GM21717 (cell line): ENCODE data around the gene MKNK1.
A peak's percentile ranks its signal among the peaks of the same experiment; 100 is the strongest.
"Not testable (repeated sequence)": the region's sequence is repeated elsewhere in the genome, so short reads cannot be mapped to it uniquely, and the experiment has no call there.

Source experiments
- ATAC-seq: cut with Tn5 transposase; IDR thresholded peaks from one replicate; pipeline ENCODE4 v1.9.1; 2021; ENCODE audit warnings: mild to moderate bottlenecking, moderate library complexity; ENCODE audit not compliant: unreplicated experiment

MKNK1 gene

DNA sequence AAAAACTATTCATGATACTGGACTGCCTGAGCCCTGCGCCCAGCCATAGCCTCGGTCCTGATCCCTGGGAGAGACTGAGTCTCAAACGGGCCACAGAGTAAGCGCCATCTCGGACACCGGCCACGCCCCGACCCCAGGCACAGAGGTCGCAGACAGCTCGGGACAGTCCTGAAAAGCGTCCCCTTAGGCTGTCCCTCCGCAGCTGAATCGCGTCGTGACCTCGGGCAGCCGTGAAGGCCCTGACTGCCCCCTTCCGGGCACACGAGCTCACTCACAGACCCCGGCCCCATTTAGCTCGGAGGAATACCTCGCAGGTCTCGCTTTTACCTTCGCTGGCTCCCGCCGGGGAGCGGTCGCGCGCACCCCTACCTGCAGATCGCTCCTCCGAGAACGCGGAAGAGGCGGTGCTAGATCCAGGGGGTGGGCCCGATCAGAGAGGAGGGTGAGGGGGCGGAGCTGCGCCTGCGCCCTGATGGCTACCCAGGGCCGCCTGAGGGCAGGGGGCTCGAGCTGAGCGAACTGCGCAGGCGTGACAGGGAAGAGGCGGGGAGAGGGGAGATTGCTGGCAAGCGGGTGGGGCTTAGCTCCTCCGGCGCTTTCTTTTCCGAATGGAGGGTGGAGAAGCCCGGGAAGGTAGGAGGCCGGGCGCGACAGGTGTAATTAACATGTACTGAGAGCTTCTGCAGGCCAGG lies at the start of gene MKNK1:
Gene MKNK1, minus strand, starts transcription at position 411 of the 692 bp plus-strand sequence. CDS start 20,941 bp downstream, outside the sequence.
- peak; percentile 86 for ATAC-seq

GRCh38 chr1:46653405-46653958 lies 49.4 kb upstream of the MKNK1 start:
- no peak for ATAC-seq

- ATAC-seq, result no peak
These were observed 48.4 kb upstream of the MKNK1 start for GRCh38 chr1:46652321-46653100.

DNA sequence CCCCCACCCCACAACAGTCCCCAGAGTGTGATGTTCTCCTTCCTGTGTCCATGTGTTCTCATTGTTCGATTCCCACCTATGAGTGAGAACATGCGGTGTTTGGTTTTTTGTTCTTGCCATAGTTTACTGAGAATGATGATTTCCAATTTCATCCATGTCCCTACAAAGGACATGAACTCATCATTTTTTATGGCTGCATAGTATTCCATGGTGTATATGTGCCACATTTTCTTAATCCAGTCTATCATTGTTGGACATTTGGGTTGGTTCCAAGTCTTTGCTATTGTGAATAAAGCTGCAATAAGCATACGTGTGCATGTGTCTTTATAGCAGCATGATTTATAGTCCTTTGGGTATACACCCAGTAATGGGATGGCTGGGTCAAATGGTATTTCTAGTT lies 47.1 kb upstream of the MKNK1 start:
- not testable (repeated sequence) for ATAC-seq

DNA sequence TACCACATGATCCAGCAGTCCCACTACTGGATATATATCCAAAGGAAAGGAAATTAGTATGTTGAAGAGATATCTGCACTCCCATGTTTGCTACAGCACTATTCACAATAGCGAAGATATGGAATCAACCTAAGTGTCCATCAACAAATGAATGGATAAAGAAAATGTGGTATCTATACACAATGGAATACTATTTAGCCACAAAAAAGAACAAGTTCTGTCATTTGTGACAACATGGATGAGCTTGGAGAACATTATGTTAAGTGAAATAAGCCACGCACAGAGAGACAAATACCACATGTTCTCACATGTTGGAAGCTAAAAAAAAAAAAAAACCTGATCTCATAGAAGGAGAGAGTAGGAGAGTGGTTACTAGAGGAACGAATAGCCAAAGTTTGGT lies 46.4 kb upstream of the MKNK1 start:
- no peak for ATAC-seq

GRCh38 chr1:46649764-46650163 lies 45.7 kb upstream of the MKNK1 start:
- no peak for ATAC-seq

GRCh38 chr1:46647611-46648010 lies 43.5 kb upstream of the MKNK1 start:
- ATAC-seq, result no peak

GRCh38 chr1:46646844-46647243 lies 42.8 kb upstream of the MKNK1 start:
- ATAC-seq, result no peak

DNA sequence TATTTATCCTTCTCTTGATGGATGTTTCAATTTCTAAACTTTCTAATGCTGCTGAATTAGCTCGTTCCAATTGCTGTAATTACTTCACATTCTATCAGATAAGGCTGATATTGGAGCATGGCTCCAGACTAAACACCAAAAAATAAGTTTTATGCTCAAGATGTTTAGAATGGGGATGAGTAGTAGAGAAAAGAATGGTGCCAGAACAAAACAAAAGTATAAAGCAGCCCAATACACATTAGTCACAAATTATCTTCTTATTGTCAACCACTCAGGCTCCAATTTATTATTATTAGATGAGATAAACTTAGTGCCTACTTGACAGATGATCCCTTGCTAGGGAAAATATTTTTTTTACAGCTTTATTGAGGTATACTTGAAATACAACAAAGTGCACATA lies 42.3 kb upstream of the MKNK1 start:
- ATAC-seq, result no peak

- ATAC-seq, result no peak
These were observed 41.7 kb upstream of the MKNK1 start for GRCh38 chr1:46645815-46646214.

GRCh38 chr1:46643368-46643775 lies 39.3 kb upstream of the MKNK1 start:
- no peak for ATAC-seq

DNA sequence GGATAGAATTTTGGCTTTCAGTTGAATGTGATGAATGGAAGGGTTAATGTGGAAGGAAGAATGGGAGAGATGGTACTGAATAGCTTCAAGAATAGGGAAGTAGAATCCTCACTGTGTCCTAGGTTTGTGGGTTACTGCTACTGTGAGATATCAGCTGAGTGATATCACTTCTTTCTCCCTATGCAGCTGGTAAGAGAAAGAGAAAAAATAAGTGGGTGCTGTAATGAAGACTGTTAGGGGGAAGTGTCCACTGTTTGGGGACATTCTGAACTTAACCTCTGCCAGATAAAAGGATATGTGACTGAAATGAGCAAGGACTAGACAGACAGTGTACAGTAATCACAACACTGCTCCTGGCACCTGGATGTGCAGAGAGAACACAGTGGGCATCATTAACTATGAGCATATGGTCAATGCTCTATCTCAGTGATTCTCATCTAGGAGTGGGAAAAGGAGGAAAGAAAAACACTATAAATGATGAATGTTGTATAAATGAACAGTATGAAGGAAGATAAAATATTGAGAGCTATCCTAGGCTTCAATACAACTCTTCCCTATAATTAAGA lies 38.1 kb upstream of the MKNK1 start:
- no peak for ATAC-seq

DNA sequence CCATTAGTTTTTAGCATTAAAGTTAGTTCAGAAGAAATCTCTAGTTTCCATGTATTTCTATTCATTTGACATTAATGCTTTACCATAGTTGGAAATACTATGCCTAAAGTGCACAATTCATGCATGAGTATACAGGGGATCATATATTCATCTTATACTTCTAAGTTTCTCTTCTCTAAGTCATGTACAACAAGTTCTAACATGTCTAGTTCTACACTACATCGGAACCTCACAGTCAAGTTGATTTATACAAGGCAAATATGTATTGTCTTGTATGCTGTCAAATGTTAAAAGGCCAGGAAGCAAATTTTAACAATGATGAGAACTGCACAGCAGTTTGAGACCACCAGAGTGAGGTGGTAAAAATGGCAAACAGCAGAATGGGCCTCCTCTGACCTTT lies 35.5 kb upstream of the MKNK1 start:
- no peak for ATAC-seq

GRCh38 chr1:46638921-46639320 lies 34.9 kb upstream of the MKNK1 start:
- no peak for ATAC-seq

DNA sequence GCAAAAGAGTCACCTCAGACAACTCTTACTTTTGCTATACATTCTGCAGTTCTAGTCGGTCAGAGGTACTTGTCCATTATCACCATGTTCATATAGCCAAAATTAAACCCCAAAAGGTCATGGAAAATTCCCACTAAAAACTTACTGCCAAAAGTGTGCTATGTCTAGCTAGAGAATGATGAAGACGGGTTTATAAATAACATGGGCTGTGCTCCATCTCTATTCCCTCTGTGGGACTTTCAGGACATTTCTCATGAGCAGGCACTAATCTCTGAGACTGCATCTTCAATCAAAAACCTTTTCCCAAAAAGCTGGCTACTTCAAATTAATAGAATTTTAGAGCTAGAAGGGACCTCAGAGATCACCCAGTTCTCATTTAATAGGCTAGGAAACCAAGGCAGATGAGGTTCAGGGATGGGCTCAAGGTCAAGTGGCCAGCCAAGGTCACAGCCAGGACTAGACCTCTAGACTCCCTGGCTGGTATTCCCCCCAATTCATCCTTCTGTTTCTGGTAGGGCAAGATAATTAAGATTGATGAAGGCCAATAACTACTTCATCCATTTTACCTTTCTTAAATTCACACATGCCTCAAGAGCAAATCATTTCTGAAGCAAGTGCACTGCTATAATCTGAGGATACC lies 33.5 kb upstream of the MKNK1 start:
- ATAC-seq, result no peak

DNA sequence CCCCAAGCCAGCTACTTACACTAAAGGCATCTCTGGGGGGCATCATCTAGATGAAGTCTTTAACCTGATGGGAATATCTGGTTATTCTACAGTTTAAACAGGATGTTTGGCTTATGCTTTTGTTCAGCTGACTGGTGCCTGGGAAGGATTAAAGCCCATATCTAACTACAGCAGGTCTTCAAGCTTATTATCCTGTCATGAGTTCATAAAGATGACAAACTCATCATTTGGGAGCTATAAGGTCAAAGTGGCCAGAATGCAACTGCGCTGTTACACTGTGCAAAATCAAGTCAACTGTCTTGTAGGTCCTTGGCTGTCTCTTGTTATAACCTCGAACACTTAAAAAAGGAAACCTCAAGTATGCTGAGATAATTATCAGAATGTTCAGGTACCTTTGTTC lies 31.1 kb upstream of the MKNK1 start:
- ATAC-seq, result no peak

- ATAC-seq, result no peak
These were observed 26.7 kb upstream of the MKNK1 start for GRCh38 chr1:46630719-46631118.

DNA sequence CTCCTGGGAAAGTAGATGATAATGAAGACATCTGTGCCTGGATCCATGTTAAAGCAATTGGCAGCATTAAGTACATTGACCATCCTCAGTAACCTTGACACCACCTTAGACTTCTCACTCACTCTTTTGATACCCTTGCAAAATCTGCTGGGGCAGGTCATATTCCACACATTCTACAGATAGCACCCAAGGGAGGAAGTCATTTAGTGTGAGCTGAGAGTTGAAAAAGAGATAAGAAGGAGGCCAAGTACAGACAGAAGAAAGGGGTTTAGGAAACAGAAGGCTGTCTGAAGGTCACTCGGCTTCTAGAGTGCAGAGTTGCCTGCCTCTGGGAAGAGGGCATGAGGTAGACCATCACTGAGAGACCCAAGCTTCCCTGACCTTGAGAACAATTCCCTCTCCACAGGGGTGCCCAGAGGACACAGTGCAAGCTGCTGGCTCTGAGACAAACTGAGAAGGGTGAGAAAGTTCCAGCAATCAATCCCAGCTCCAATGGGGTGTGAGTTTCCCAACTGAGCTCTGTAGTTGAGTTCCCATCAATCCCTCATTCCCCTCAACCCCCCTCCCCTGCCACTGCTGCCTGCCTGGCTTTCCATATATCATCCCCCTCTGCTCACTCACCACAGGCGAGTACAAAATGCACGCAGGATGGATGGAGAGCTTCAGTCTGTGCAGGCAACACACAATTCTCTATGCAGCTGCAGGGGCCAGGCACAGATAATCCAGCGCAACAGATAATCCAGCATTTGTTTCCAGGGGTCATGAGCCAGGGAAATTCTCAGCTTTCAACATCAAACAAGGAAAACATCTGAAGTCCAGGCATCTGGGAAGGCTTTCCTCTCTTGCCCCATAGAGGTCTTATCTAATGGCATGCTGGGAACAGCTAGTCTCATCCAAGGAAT lies 19.9 kb upstream of the MKNK1 start:
- no peak for ATAC-seq

DNA sequence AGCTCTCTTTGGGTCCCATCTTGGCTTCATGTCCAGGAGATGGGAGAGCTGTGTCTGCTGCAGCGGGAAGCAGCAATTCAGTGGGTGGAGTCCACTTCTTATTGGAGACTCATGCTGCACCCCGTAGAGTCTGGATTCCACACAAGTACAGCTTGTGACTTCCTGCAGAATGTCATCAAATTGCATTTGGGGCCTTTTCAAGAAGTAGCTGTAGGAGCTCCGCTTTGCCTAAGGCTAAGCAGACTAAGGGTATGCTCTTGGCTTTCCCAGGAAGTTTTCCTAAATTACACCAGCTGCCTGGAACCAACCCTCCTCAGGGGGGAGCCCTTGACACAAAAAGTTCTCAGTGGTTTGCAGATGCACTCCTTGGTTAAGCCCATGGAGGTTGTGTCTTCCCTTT lies 18.3 kb upstream of the MKNK1 start:
- no peak for ATAC-seq

DNA sequence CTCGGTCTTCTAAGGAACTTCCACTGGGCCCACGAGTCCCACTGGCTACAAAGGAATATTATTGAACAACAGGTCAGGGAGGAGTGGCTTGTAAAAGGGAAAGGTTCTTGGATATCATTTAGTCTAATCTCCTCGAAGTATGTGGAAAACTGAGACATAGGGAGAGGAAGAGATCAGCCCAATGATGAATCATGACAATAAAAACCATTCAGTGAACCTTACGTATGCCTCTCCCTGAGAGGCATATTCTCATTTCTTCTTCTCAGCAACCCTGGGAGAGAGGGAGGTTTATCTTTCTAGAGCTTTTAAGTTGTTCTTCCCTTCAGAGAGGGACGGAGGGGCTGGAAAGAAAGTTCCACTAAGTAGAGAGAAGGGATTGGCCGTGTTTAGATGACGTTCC lies 17.9 kb upstream of the MKNK1 start:
- no peak for ATAC-seq
